ENCODE measurements around the gene KRTAP12-4.
"Not testable (repeated sequence)": the region's sequence is repeated elsewhere in the genome, so short reads cannot be mapped to it uniquely, and the experiment has no call there.

The KRTAP12-4 gene, protein sequence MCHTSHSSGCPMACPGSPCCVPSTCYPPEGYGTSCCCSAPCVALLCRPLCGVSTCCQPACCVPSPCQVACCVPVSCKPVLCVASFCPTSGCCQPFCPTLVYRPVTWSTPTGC

GRCh38 chr21:44654576-44655175 lies at the start of gene KRTAP12-4:
TSS of gene KRTAP12-4 (minus strand) at chr21:44654659. CDS start at chr21:44654614, 45 bp downstream.
- DNase-seq (ENCODE audit: low read depth, low spot score), result no peak

- DNase-seq (ENCODE audit: low read depth, low spot score), result no peak
Observed at GRCh38 chr21:44703731-44704635, 49.5 kb upstream of the KRTAP12-4 start.

DNA sequence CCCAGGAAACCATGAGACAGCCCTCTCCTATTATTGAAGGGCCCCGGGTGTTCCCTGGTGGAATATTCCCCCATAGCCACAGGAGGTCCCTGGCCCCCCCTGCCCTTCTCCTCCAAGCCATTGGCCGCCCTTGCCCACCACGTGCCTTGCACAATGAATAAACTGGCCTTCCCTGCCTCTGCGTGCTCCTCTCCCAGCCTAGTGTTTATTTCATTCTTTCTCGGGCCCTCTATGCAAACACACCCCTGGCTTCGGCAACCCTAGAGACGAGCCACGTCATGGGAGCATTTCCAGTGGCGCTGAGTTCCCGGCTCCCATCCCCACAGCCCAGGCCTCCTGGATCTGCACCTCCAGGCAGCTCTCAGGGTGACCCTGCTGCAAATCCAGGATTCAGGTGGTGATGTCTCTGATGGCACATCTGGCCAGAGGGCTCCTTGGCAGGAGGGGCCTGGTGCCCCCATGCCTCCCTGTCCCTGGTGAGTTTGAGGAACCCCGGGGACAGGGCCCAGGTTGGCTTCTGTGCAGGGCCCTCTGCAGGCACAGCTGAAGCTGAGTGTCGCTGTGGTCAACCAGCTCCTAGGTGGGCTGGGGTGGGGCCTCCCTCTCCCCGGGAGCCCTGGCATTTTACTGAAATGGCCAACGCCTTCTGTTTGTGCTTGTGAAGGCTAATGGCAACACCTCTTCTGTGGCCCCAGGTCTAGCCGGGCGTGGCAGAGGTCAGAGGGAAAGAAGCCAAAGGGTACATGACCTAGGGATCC lies 48.7 kb upstream of the KRTAP12-4 start:
- no peak for DNase-seq (ENCODE audit: low read depth, low spot score)

DNA sequence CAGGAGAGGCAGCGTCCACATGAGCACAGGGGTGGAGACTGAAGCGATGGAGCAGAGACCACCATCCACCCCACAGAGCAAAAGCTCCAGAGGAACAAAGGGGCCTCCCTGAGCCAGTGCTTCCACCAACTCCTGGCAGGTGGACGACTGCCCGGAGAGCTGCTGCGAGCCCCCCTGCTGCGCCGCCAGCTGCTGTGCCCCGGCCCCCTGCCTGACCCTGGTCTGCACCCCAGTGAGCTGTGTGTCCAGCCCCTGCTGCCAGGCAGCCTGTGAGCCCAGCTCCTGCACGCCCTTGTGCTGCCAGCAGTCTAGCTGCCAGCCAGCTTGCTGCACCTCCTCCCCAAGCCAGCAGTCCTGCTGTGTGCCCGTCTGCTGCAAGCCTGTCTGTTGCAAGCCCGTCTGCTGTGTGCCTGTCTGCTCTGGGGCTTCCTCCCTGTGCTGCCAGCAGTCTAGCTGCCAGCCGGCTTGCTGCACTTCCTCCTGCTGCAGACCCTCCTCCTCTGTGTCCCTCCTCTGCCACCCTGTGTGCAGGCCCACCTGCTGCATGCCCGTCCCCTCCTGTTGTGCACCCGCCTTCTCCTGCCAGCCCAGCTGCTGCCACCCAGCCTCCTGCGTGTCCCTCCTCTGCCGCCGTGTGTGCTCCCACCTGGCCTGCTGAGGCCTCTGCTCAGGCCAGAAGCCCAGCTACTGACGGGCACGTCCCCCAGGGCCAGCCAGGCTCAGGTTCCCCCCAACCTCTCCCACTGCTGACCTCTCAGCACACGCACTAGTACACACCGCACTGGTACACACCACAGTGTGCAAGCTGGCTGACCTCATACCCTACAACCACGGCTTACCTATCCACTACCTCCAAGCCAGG lies 47.9 kb upstream of the KRTAP12-4 start:
- DNase-seq (ENCODE audit: low read depth, low spot score), result no peak

GRCh38 chr21:44701541-44701940 lies 47.1 kb upstream of the KRTAP12-4 start:
- no peak for DNase-seq (ENCODE audit: low read depth, low spot score)

- no peak for DNase-seq (ENCODE audit: low read depth, low spot score)
Observed at GRCh38 chr21:44701023-44701400, 46.6 kb upstream of the KRTAP12-4 start.

GRCh38 chr21:44700101-44701022 lies 45.9 kb upstream of the KRTAP12-4 start:
- DNase-seq (ENCODE audit: low read depth, low spot score), result no peak

- peak; percentile 20 for DNase-seq (ENCODE audit: low read depth, low spot score)
Observed at GRCh38 chr21:44699502-44700001, 45.1 kb upstream of the KRTAP12-4 start.

GRCh38 chr21:44697811-44698734 lies 43.6 kb upstream of the KRTAP12-4 start:
- peak; percentile 93 for DNase-seq (ENCODE audit: low read depth, low spot score)

DNA sequence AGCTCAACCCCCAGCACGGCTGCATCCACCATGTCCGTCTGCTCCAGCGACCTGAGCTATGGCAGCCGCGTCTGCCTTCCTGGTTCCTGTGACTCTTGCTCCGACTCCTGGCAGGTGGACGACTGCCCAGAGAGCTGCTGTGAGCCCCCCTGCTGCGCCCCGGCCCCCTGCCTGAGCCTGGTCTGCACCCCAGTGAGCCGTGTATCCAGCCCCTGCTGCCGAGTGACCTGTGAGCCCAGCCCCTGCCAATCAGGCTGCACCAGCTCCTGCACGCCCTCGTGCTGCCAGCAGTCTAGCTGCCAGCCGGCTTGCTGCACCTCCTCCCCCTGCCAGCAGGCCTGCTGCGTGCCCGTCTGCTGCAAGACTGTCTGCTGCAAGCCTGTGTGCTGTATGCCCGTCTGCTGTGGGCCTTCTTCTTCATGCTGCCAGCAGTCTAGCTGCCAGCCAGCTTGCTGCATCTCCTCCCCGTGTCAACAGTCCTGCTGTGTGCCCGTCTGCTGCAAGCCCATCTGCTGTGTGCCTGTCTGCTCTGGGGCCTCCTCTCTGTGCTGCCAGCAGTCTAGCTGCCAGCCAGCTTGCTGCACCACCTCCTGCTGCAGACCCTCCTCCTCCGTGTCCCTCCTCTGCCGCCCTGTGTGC lies 42.8 kb upstream of the KRTAP12-4 start, which contains the start of gene KRTAP10-12:
TSS of gene KRTAP10-12 (plus strand) at position 1 of the 639 bp plus-strand sequence. CDS start at position 31, 30 bp downstream.
- peak; percentile 22 for DNase-seq (ENCODE audit: low read depth, low spot score)

GRCh38 chr21:44696572-44696971 lies 42.1 kb upstream of the KRTAP12-4 start:
- peak; percentile 20 for DNase-seq (ENCODE audit: low read depth, low spot score)

DNA sequence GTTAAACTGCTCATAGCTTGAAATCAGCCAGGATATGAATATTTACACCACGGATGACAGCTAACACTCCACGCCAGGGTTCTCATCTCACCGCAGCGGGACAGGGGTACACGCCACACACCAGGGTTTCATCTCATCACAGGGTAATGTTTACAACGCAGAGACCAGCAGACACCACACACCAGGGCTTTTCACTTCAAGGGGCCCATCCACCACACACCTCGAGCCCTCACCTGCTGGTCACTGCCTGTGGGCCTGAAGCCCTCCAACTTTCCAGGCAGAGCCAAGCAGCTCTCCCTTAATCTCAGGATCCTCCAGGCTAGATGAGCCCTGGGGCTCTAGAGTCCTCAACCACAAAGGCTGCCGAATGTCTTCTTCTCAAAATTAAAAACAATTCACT lies 41.2 kb upstream of the KRTAP12-4 start:
- no peak for DNase-seq (ENCODE audit: low read depth, low spot score)

GRCh38 chr21:44695184-44695583 lies 40.7 kb upstream of the KRTAP12-4 start:
- DNase-seq (ENCODE audit: low read depth, low spot score), result no peak

DNA sequence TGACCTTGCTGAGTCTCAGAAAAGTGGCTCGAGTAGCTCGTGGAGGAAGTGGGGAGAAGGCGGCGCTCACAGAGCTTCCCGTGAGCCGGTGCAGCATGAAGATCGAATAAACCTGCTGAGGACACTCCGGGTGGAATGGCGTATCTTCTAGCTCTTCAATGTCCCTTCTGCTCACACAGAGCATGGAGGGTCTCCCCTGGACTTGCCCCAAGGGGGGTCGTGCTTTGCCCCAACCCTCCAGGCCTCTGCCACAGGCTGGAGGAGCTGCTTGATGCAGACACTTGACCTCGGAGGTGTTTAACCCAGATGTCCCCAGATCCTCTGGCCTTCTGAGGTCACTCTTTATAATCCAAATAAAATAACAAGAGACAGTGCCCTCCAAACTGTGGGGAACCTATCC lies 40.3 kb upstream of the KRTAP12-4 start:
- DNase-seq (ENCODE audit: low read depth, low spot score), result no peak

GRCh38 chr21:44692798-44693512 lies 38.5 kb upstream of the KRTAP12-4 start:
- no peak for DNase-seq (ENCODE audit: low read depth, low spot score)

DNA sequence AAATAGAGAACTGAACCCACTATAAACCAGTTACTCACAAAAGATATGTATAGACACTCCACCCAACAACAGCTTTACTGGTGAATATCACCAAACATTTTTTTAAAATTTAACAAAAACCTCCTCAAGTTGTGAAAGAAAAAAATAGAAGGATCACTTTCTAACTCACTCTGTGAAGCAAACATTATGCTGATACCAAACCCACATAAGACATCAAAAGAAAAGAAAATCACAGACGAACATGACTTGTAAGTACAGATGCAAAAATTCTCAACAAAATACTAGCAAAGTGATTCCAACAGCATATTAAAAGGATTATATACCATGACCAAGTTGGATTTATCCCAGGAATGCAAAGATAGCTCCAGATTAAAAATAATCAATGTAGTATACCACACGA lies 37.2 kb upstream of the KRTAP12-4 start:
- no peak for DNase-seq (ENCODE audit: low read depth, low spot score)

DNA sequence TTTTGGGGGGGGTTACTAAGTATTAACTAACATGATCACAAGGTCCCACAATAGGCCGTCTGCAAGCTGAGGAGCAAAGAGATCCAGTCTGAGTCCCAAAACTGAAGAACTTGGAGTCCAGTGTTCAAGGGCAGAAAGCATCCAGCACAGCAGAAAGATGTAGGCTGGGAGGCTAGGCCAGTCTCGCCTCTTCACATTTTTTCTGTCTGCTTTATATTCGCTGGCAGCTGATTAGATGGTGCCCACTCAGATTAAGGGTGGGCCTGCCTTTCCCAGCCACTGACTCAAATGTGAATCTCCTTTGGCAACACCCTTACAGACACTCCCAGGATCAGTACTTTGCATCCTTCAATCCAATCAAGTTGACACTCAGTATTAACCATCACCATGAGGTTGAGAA lies 35.3 kb upstream of the KRTAP12-4 start:
- DNase-seq (ENCODE audit: low read depth, low spot score), result not testable (repeated sequence)

Data from ELF-1 (cell line).